A549 (cell line): ENCODE data around the gene CRYBA4. TPM values are rescaled to one million over a fixed set of nuclear protein-coding genes. Genes with fewer than 3 reads are reported as not detected.

Source experiments
- ATAC-seq, 2 experiments: fragments of 200-7000 bp in 1 of 2; fragments of >200 bp in 1 of 2; cut with Nextera tagmentation in 1 of 2; cut with Tn5 transposase in 1 of 2; 3 replicates each; pipeline versions ENCODE4 v1.8.0 to v1.9.1; 2018 to 2020; ENCODE audit warnings: mild to moderate bottlenecking in 1 of 2, moderate library complexity in 1 of 2
- CTCF ChIA-PET: fragments of 300-600 bp; sonication (Branson Sonifier 250); formaldehyde crosslinking; extraction: SDS; loops from one replicate; lab custom pipeline; 2021; ENCODE audit warnings: antibody characterized with exemption, inconsistent platforms; lab: Yijun Ruan, JAX
- POLR2A ChIA-PET: fragments of 350-600 bp; formaldehyde crosslinking; extraction: SDS; loops from one replicate; lab custom pipeline; 2021; ENCODE audit warnings: antibody characterized with exemption, inconsistent platforms; lab: Yijun Ruan, JAX
- DNase-seq, 2 experiments: peaks; one replicate each; pipeline versions ENCODE4 v3.0.0 to v3.0.0-alpha.2; 2011 to 2016; ENCODE audit warnings: low read depth in 1 of 2, low spot score in 1 of 2
- FAIRE-seq: peaks from 2 replicates; lab custom pipeline; 2011; peaks lifted over from hg19 to GRCh38; lab: Jason Lieb, UNC
- H3K27ac ChIP-seq, 2 experiments: fragments of >200 bp; sonication (Bioruptor Twin); formaldehyde crosslinking; 3 replicates each; pipeline ENCODE4 v1.5.1; 2016 to 2017
- H3K4me1 ChIP-seq: fragments of >200 bp; sonication (Bioruptor Twin); formaldehyde crosslinking; 3 replicates; pipeline ENCODE4 v1.6.1; 2016
- H3K4me2 ChIP-seq: fragments of >200 bp; sonication (Bioruptor Twin); formaldehyde crosslinking; 3 replicates; pipeline ENCODE4 v1.6.1; 2016
- H3K4me3 ChIP-seq: fragments of >200 bp; sonication (Bioruptor Twin); formaldehyde crosslinking; 3 replicates; pipeline ENCODE4 v1.5.1; 2016
- H3K9me3 ChIP-seq: fragments of >200 bp; sonication (Bioruptor Twin); formaldehyde crosslinking; 3 replicates; pipeline ENCODE4 v1.6.1; 2016
- BCL3 ChIP-seq: fragments of >200 bp; sonication (Bioruptor Twin); formaldehyde crosslinking; IDR thresholded peaks from 3 replicates; pipeline ENCODE4 v1.6.1; 2016
- CHD4 ChIP-seq: fragments of 200-600 bp; sonication (generic); IDR thresholded peaks from 2 replicates; pipeline ENCODE4 v1.6.1; 2016; ENCODE audit warnings: antibody characterized with exemption, mild to moderate bottlenecking, borderline replicate concordance
- EHMT2 ChIP-seq: fragments of 200-600 bp; sonication (generic); IDR thresholded peaks from 2 replicates; pipeline ENCODE4 v1.6.1; 2016; ENCODE audit warnings: antibody characterized with exemption, low read depth, mild to moderate bottlenecking, moderate library complexity
- EP300 ChIP-seq, 2 experiments: fragments of >200 bp; sonication (Bioruptor Twin); formaldehyde crosslinking; IDR thresholded peaks; 2 replicates in 1 of 2; 3 replicates in 1 of 2; pipeline ENCODE4 v1.6.1; 2016 to 2017
- ESRRA ChIP-seq: fragments of 150-350 bp; IDR thresholded peaks from 2 replicates; pipeline ENCODE4 v1.6.1; 2014; ENCODE audit warnings: mild to moderate bottlenecking, low read length, borderline replicate concordance
- FOXS1 ChIP-seq: fragments of 250-450 bp; sonication (Bioruptor Pico); IDR thresholded peaks from 2 replicates; pipeline ENCODE4 v1.5.0; 2020; ENCODE audit warnings: mild to moderate bottlenecking, moderate library complexity
- GATA3 ChIP-seq: IDR thresholded peaks from 2 replicates; pipeline ENCODE4 v1.6.1; 2012; ENCODE audit warnings: borderline replicate concordance
- HES2 ChIP-seq: fragments of >200 bp; sonication (Bioruptor Twin); formaldehyde crosslinking; IDR thresholded peaks from 2 replicates; pipeline ENCODE4 v1.6.1; 2016
- HOXA7 ChIP-seq: fragments of 250-450 bp; sonication (Bioruptor Pico); IDR thresholded peaks from 2 replicates; pipeline ENCODE4 v1.5.0; 2020; ENCODE audit warnings: mild to moderate bottlenecking, moderate library complexity
- HOXB5 ChIP-seq: fragments of 250-450 bp; sonication (Bioruptor Pico); IDR thresholded peaks from 2 replicates; pipeline ENCODE4 v1.5.0; 2020; ENCODE audit warnings: mild to moderate bottlenecking, moderate library complexity
- MAFK ChIP-seq: fragments of 450-650 bp; IDR thresholded peaks from 2 replicates; pipeline ENCODE4 v1.6.1; 2014; ENCODE audit not compliant: partially characterized antibody
- MAX ChIP-seq: IDR thresholded peaks from 2 replicates; pipeline ENCODE4 v1.6.1; 2012
- MYC ChIP-seq: IDR thresholded peaks from 2 replicates; pipeline ENCODE4 v1.6.1; 2012; ENCODE audit warnings: mild to moderate bottlenecking, inconsistent platforms, low read length, improper control_type of control experiment, borderline replicate concordance
- NFE2L2 ChIP-seq: fragments of 150-350 bp; conservative IDR thresholded peaks from 2 replicates; pipeline ENCODE4 v1.6.1; 2014; ENCODE audit warnings: low read length
- PHF8 ChIP-seq: fragments of 200-600 bp; sonication (generic); IDR thresholded peaks from 2 replicates; pipeline ENCODE4 v1.6.1; 2016; ENCODE audit warnings: low read depth, mild to moderate bottlenecking, antibody characterized with exemption, moderate library complexity, borderline replicate concordance
- POLR2A ChIP-seq: IDR thresholded peaks from 2 replicates; pipeline ENCODE4 v1.6.1; 2012; ENCODE audit warnings: mild to moderate bottlenecking, low read length
- REST ChIP-seq: fragments of 200-600 bp; sonication (generic); IDR thresholded peaks from 2 replicates; pipeline ENCODE4 v1.6.1; 2016; ENCODE audit warnings: antibody characterized with exemption, mild to moderate bottlenecking, moderate library complexity
- SREBF2 ChIP-seq: fragments of 450-650 bp; IDR thresholded peaks from 2 replicates; pipeline ENCODE4 v1.6.1; 2014; ENCODE audit warnings: mild to moderate bottlenecking, moderate library complexity
- USF2 ChIP-seq: fragments of 450-650 bp; IDR thresholded peaks from 2 replicates; pipeline ENCODE4 v1.6.1; 2014; ENCODE audit warnings: antibody characterized with exemption
- ZC3H11A ChIP-seq: fragments of 450-650 bp; IDR thresholded peaks from 2 replicates; pipeline ENCODE4 v1.6.1; 2014; ENCODE audit warnings: antibody characterized with exemption, mild to moderate bottlenecking
- ZFP36 ChIP-seq: fragments of 450-650 bp; IDR thresholded peaks from 2 replicates; pipeline ENCODE4 v1.6.1; 2014; ENCODE audit warnings: borderline replicate concordance; ENCODE audit not compliant: partially characterized antibody
- ZNF302 ChIP-seq: fragments of 250-450 bp; sonication (Bioruptor Pico); IDR thresholded peaks from 2 replicates; pipeline ENCODE4 v1.9.0; 2021; ENCODE audit warnings: inconsistent platforms, mild to moderate bottlenecking, moderate library complexity
- WGBS: methylation state at CpG from one replicate; pipeline ENCODE4 v1.1.6; 2017; ENCODE audit errors: missing lambda C conversion rate; 5-methylcytosine and 5-hydroxymethylcytosine counted together
- polyA minus RNA-seq: library from RNA; depleted of rRNA, polyadenylated mRNA; stranded (reverse); fragments of >200 nt; gene quantifications from 2 replicates; pipeline ENCODE4 v1.2.3, GENCODE V29; 2011; rRNA and poly(A)+ RNA removed
- polyA plus RNA-seq, 4 experiments: library from polyadenylated mRNA; depleted of rRNA in 3 of 4; stranded (reverse); fragments of >200 nt; fragmentation: RNase III in 1 of 4; extraction: RNeasy Plus Mini Kit Qiagen cat#74134 plus additional on column Dnase treatment in 1 of 4; gene quantifications; 2 replicates in 3 of 4; 3 replicates in 1 of 4; pipeline ENCODE4 v1.2.3, GENCODE V29; 2011 to 2017

The CRYBA4 gene
- polyA plus RNA-seq (2011; rRNA removed) (not detected in 2 replicates), polyA plus RNA-seq (2017; fragmentation: RNase III; extraction: RNeasy Plus Mini Kit Qiagen cat#74134 plus additional on column Dnase treatment) (not detected in 3 replicates), polyA minus RNA-seq (not detected in 2 replicates)
- polyA plus RNA-seq (2012; cell fraction: cytosol; rRNA removed): not detected in 2 replicates
- polyA plus RNA-seq (2012; cell fraction: nucleus; rRNA removed): not detected in 2 replicates

- CTCF ChIA-PET: no interaction called here
These were observed at the start of gene CRYBA4 for GRCh38 chr22:26621663-26622062. CRYBA4 (plus strand) TSS chr22:26621963; CDS start chr22:26622597, 634 bp downstream.

GRCh38 chr22:26573026-26573662 is 48.6 kb upstream of the CRYBA4 start:
- DNase-seq (no peak), FAIRE-seq (no peak), ATAC-seq (no peak)
- Histone ChIP-seq H3K4me2 (no peak overlapping the region), H3K27ac (no peak overlapping the region), H3K9me3 (no peaks in the 10 kb centered on the region), H3K4me1 (no peaks in the 10 kb centered on the region), H3K4me3 (no peak overlapping the region)
- CTCF ChIA-PET: interaction anchor here (0.7 kb wide), 2 partner anchors 27 to 50 kb away, joined by 3 read pairs; no protein-coding TSS in a partner anchor
- POLR2A ChIA-PET: no interaction called here
- 90% methylated on average over 10 of the region's 10 CpGs for WGBS
- no peak for TF ChIP-seq USF2
- TF ChIP-seq GATA3: no peak
- TF ChIP-seq EP300 (IDR thresholded peaks at IDR 0.05): no peak
- TF ChIP-seq FOXS1 (CRISPR knock-in tag): no peak

More at GRCh38 chr22:26621663-26622062, at the start of gene CRYBA4:
- Histone ChIP-seq H3K27ac (no peak within 1 kb of the TSS), H3K4me2 (no peak within 1 kb of the TSS), H3K4me1 (no peaks in the 10 kb centered on the region), H3K4me3 (no peak within 1 kb of the TSS), H3K9me3 (no peaks in the 10 kb centered on the region)
- FAIRE-seq (no peak), DNase-seq (no peak), ATAC-seq (no peak)
- POLR2A ChIA-PET: no interaction called here
- TF ChIP-seq ZNF302 (CRISPR knock-in tag) (no peak), HOXA7 (CRISPR knock-in tag) (no peak), ESRRA (no peak), SREBF2 (no peak), EP300 (IDR thresholded peaks at IDR 0.05) (no peak), PHF8 (no peak), ZC3H11A (no peak), EHMT2 (no peak), MYC (no peak), BCL3 (no peak), MAX (no peak), ZFP36 (no peak), NFE2L2 (no peak), REST (no peak), HOXB5 (no peak), MAFK (no peak), HES2 (no peak), POLR2A (no peak), CHD4 (no peak)
- WGBS: 60% methylated on average over 7 of the region's 7 CpGs
